ENCODE data around the gene LAMC3. TPM values are rescaled to one million over a fixed set of nuclear protein-coding genes. Genes with fewer than 3 reads are reported as not detected.

LAMC3 gene
- 10 to 100 TPM in 3 of 5 donors, 1 to 10 TPM in 2; 7.3 to 15.4 (median 12.2) TPM for polyA plus RNA-seq (ENCODE audit: insufficient read depth in 1 of 5, insufficient read length in 5 of 5, low replicate concordance in 1 of 5)
- long read RNA-seq, donor 1: 0 reads
- long read RNA-seq, donor 2, full-length matches to known transcripts: 1 of 1 reads
- long read RNA-seq, donor 2, partial matches to known transcripts: 0 of 1 reads
- long read RNA-seq, donor 2, other reads (novel, unspliced or antisense): 0 of 1 reads
- long read RNA-seq, donor 3: 0 reads
- long read RNA-seq, donor 4: 0 reads
- long read RNA-seq, donor 5: 0 reads
- long read RNA-seq, donor 6, full-length matches to known transcripts: 2 of 7 reads
- long read RNA-seq, donor 6, partial matches to known transcripts: 5 of 7 reads
- long read RNA-seq, donor 6, other reads (novel, unspliced or antisense): 0 of 7 reads
- long read RNA-seq, donor 7: 0 reads
- long read RNA-seq, donor 8: 0 reads

- no peak for DNase-seq
These were observed at the start of gene LAMC3 for GRCh38 chr9:131008909-131009618. LAMC3 (plus strand) TSS chr9:131009174; CDS start chr9:131009215, 41 bp downstream.

- DNase-seq: no peak
These were observed 49.1 kb upstream of the LAMC3 start for GRCh38 chr9:130959809-130960334.

GRCh38 chr9:130960522-130961378 lies 48.2 kb upstream of the LAMC3 start:
- DNase-seq: no peak

- no peak for DNase-seq
These were observed 47.3 kb upstream of the LAMC3 start for GRCh38 chr9:130961511-130962300.

- DNase-seq: no peak
These were observed 46.3 kb upstream of the LAMC3 start for GRCh38 chr9:130962418-130963316.

- no peak for DNase-seq
These were observed 45.6 kb upstream of the LAMC3 start for GRCh38 chr9:130963337-130963908.

- DNase-seq: no peak
These were observed 45.1 kb upstream of the LAMC3 start for GRCh38 chr9:130963916-130964315.

GRCh38 chr9:130965680-130966079 lies 43.3 kb upstream of the LAMC3 start:
- no peak for DNase-seq

- DNase-seq: no peak
These were observed 38.9 kb upstream of the LAMC3 start for GRCh38 chr9:130970052-130970451.

GRCh38 chr9:130970855-130971254 lies 38.1 kb upstream of the LAMC3 start:
- no peak for DNase-seq

GRCh38 chr9:130971294-130971849 lies 37.6 kb upstream of the LAMC3 start:
- DNase-seq: no peak

GRCh38 chr9:130972277-130972956 lies 36.6 kb upstream of the LAMC3 start:
- no peak for DNase-seq

GRCh38 chr9:130972957-130973685 lies 35.9 kb upstream of the LAMC3 start:
- no peak for DNase-seq

- no peak for DNase-seq
These were observed 35.2 kb upstream of the LAMC3 start for GRCh38 chr9:130973686-130974281.

GRCh38 chr9:130974697-130975096 lies 34.3 kb upstream of the LAMC3 start:
- no peak for DNase-seq

GRCh38 chr9:130975156-130975555 lies 33.8 kb upstream of the LAMC3 start:
- DNase-seq: no peak
